ENCODE data around the gene CLMP. TPM values are rescaled to one million over a fixed set of nuclear protein-coding genes. Genes with fewer than 3 reads are reported as not detected.

Gene CLMP
- total and polyA plus RNA-seq, 2 donors (not counting 3 experiments of a cell fraction or from before 2014, with no cell fraction given): 0.03 to 0.18 TPM

DNA sequence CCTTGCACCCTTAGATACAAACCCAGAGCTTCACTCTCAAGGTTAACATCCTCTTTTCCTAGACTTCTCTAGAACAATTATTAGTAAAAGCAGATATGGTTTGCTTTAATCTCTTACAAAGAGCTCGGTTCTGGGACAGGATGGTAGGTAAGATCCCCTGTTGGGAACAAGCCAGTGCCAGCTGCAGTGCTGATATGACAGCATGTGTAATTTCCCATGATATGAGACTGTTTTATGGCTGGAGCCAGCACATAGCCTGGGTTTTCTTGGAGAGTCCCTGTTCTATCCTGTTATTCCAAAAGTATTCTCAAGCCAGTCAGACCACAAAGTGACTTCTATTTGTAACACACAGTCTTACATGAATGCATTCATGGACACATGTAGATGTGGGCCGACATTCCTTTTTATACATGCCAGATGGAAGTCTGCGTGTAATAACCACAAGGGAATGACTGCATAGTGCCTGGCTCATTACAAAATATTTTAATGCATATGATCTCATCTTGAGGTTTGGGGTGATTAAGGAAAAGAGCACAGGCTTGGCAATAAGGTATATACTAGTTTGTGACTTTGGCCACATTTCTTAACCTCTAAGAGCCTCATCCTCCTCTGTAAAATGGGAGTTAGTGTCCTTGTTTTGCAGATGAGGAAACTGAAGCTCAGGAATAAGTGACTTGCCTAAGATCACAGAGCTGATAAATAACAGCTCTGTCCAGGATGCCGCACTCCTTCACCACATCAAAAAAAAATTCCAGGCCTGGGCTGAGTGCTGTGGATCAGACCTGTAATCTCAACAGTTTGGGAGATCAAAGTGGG is 21.8 kb downstream of the CLMP start:
- dilution Hi-C loops (cut with MboI; ENCODE audit: extremely low pct_ligation_motif_present, low sequenced_read_pairs): no loop called here
- Histone ChIP-seq H3K4me1 (ENCODE audit: control insufficient read depth, extremely low read depth, insufficient read depth, low read length) (no peaks in the 10 kb centered on the region), H3K27ac (ENCODE audit: insufficient read depth, low read depth, low read length) (no peak overlapping the region), H4K20me1 (replicated peaks; ENCODE audit: control insufficient read depth, extremely low read depth, insufficient read depth, low read length) (no peaks in the 10 kb centered on the region), H3K4me3 (replicated peaks in 1 of 3; ENCODE audit: insufficient read depth in 1 of 3, low read depth in 1 of 3, low read length in 3 of 3) (no peak overlapping the region), H3K36me3 (ENCODE audit: control insufficient read depth in 2 of 2, extremely low read depth in 1 of 2, insufficient read depth in 2 of 2, low read length in 2 of 2) (no peaks in the 10 kb centered on the region), H3K27me3 (ENCODE audit: control insufficient read depth in 2 of 2, insufficient read depth in 2 of 2, low read length in 2 of 2) (peaks cover 0 to 1% of the 10 kb centered on the region in 2 experiments), H3K9ac (replicated peaks; ENCODE audit: extremely low read depth, insufficient read depth, low read length) (no peak overlapping the region), H2AFZ (ENCODE audit: low read depth, low read length) (no peak overlapping the region), H3K4me2 (ENCODE audit: insufficient read depth, low read length) (no peak overlapping the region), H3K9me3 (replicated peaks; ENCODE audit: control insufficient read depth, insufficient read depth, low read length) (no peaks in the 10 kb centered on the region), H3K79me2 (ENCODE audit: control insufficient read depth, insufficient read depth, low read length) (no peaks in the 10 kb centered on the region), H3K9me1 (replicated peaks; ENCODE audit: control insufficient read depth, extremely low read depth, insufficient read depth, low read length) (no peaks in the 10 kb centered on the region)
- FAIRE-seq (no peak), DNase-seq (ENCODE audit: low read depth, low spot score) (no peak)
- TF ChIP-seq GATA2 (IDR thresholded peaks at IDR 0.05; ENCODE audit: insufficient read depth, insufficient read length, low read depth, low read length) (no peak), MYC (IDR thresholded peaks at IDR 0.05; ENCODE audit: low read depth, low read length) (no peak), POLR2A (IDR thresholded peaks at IDR 0.05; ENCODE audit: low read depth, low read length) (no peak), POLR2AphosphoS5 (IDR thresholded peaks at IDR 0.05; ENCODE audit: insufficient read depth, low read depth, low read length) (no peak), EZH2 (IDR thresholded peaks at IDR 0.05; ENCODE audit: borderline replicate concordance, low read depth, low read length, severe bottlenecking) (no peak), FOS (IDR thresholded peaks at IDR 0.05; ENCODE audit: borderline replicate concordance, insufficient read depth, low read length) (no peak), JUN (IDR thresholded peaks at IDR 0.05; ENCODE audit: borderline replicate concordance, insufficient read depth, insufficient read length, low read depth) (no peak)
- TF ChIP-seq, protein P1, sequence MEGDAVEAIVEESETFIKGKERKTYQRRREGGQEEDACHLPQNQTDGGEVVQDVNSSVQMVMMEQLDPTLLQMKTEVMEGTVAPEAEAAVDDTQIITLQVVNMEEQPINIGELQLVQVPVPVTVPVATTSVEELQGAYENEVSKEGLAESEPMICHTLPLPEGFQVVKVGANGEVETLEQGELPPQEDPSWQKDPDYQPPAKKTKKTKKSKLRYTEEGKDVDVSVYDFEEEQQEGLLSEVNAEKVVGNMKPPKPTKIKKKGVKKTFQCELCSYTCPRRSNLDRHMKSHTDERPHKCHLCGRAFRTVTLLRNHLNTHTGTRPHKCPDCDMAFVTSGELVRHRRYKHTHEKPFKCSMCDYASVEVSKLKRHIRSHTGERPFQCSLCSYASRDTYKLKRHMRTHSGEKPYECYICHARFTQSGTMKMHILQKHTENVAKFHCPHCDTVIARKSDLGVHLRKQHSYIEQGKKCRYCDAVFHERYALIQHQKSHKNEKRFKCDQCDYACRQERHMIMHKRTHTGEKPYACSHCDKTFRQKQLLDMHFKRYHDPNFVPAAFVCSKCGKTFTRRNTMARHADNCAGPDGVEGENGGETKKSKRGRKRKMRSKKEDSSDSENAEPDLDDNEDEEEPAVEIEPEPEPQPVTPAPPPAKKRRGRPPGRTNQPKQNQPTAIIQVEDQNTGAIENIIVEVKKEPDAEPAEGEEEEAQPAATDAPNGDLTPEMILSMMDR (IDR thresholded peaks at IDR 0.05; ENCODE audit: extremely low read depth in 1 of 2, insufficient read depth in 1 of 2, low read depth in 1 of 2, low read length in 2 of 2): no peak
- TF ChIP-seq, protein P2, sequence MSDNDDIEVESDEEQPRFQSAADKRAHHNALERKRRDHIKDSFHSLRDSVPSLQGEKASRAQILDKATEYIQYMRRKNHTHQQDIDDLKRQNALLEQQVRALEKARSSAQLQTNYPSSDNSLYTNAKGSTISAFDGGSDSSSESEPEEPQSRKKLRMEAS (IDR thresholded peaks at IDR 0.05; ENCODE audit: insufficient read depth, insufficient read length): no peak
- ChIA-PET POLR2A (no interaction called here), CTCF (interaction anchor here (1.0 to 2.0 kb wide), 9 partner anchors 7 to 593 kb away, joined by 3 to 11 read pairs (median 4); no protein-coding TSS in a partner anchor)
- intact Hi-C loops (cut with micrococcal nuclease): no loop called here
- BruUV-seq (replicated peaks): no TSS peak
